Mucosa of descending colon (tissue), 3 donors: Measurements from ENCODE around the gene CNOT4. TPM values are rescaled to one million over a fixed set of nuclear protein-coding genes. Genes with fewer than 3 reads are reported as not detected.

Experiments used
- ATAC-seq: fragments of 200-7000 bp; cut with Tn5 transposase; one replicate; pipeline ENCODE4 v1.9.1; 2020; ENCODE audit warnings: mild to moderate bottlenecking, moderate library complexity
- DNase-seq, 3 donors: peaks; one replicate each; pipeline ENCODE4 v3.0.0-alpha.2; 2020
- H3K36me3 ChIP-seq: fragments of 200-600 bp; one replicate; pipeline ENCODE4 v1.8.0; 2021; ENCODE audit warnings: low read depth, mild to moderate bottlenecking
- H3K4me1 ChIP-seq: fragments of 200-600 bp; one replicate; pipeline ENCODE4 v1.8.0; 2021; ENCODE audit warnings: low read depth, mild to moderate bottlenecking
- H3K4me3 ChIP-seq: fragments of 200-600 bp; one replicate; pipeline ENCODE4 v1.8.0; 2021; ENCODE audit warnings: mild to moderate bottlenecking
- H3K9me3 ChIP-seq: fragments of 200-600 bp; one replicate; pipeline ENCODE4 v1.8.0; 2021; ENCODE audit warnings: mild to moderate bottlenecking
- intact Hi-C, 2 donors: fragments of 100-400 bp; cut with DNase I in 1 of 2; cut with micrococcal nuclease in 1 of 2; formaldehyde crosslinking; loops; one replicate each; pipeline versions ENCODE4 v1.11.0 to v1.11.1; 2022; cut with DNase I, micrococcal nuclease
- long read RNA-seq, 2 donors: library from polyadenylated mRNA; unstranded; transcript quantifications; one replicate each; pipeline ENCODE4 v2.0.0, GENCODE V29; 2019 to 2021
- total RNA-seq, 3 donors: library from RNA; stranded (reverse); fragmentation: NEBNext Ultra II Directional in 2 of 3; extraction: Animal tissue kit (Norgen Biotek cat#: 25700) in 2 of 3; gene quantifications; one replicate each; pipeline versions ENCODE4 v1.2.1 to v1.2.4, GENCODE V29; 2021 to 2023
- TF ChIP-seq, protein P1 (sequence below): fragments of 200-600 bp; IDR thresholded peaks from one replicate; pipeline ENCODE4 v1.8.0; 2022; ENCODE audit warnings: antibody characterized with exemption, mild to moderate bottlenecking
- donor health status: DM: no; HTN: no; CAD: no; lungs with moderate emphysema.
- donor health status: DM: no; HTN: no; CAD: no.
- donor health status: DM: no; HTN: yes; CAD: no.

CNOT4 gene, protein sequence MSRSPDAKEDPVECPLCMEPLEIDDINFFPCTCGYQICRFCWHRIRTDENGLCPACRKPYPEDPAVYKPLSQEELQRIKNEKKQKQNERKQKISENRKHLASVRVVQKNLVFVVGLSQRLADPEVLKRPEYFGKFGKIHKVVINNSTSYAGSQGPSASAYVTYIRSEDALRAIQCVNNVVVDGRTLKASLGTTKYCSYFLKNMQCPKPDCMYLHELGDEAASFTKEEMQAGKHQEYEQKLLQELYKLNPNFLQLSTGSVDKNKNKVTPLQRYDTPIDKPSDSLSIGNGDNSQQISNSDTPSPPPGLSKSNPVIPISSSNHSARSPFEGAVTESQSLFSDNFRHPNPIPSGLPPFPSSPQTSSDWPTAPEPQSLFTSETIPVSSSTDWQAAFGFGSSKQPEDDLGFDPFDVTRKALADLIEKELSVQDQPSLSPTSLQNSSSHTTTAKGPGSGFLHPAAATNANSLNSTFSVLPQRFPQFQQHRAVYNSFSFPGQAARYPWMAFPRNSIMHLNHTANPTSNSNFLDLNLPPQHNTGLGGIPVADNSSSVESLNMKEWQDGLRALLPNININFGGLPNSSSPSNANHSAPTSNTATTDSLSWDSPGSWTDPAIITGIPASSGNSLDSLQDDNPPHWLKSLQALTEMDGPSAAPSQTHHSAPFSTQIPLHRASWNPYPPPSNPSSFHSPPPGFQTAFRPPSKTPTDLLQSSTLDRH
- 10 to 100 TPM; 18.3 to 37.2 (median 22.1) TPM for total RNA-seq
- long read RNA-seq, donor 1, full-length matches to known transcripts = 4 of 10 reads
- long read RNA-seq, donor 1, partial matches to known transcripts = 6 of 10 reads
- long read RNA-seq, donor 1, other reads (novel, unspliced or antisense) = 0 of 10 reads
- long read RNA-seq, donor 2, partial matches to known transcripts = 5 of 7 reads
- long read RNA-seq, donor 2, other reads (novel, unspliced or antisense) = 2 of 7 reads

DNA sequence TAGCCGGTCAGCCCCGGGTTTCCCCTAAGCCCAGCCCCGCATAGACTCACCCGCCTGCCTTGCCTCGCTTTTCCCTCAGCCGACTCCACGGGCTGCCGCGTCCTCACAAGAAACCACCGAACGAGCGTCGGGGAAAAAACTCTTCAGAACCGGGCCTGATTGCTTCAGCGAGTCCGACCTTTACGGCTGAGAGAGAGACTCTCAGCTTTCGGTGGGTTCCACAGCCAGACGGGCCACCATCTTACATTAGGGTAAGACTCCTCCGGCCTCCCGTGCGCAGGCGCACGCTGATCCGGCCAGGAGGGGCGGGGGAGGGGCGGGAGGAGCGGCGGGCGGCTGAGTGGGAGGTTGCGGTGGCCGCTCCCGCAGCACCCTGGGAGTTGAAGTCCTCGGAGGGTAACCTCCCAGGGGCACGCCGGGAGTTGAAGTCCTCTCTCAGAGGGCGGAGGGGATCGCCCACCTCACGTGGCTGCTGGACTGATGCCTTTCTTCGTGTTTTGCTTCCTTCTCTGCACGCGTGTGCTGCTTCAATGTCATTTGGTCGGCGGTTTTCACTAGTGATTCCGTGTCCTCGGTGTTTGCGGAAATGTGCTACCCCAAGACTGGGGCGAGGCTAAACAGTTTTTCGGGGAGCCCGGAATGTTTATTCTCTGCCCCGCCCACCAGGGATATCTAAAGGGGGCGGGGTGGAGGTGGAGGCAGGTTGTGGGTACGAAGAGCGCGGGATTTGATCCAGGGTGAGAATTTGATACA is at the start of gene CNOT4:
Gene CNOT4 (minus strand): TSS at position 264 of the 753 bp plus-strand sequence. CDS start 71,771 bp downstream, outside the sequence.
- ATAC-seq (peak; percentile 97), DNase-seq (peak; percentile 96 to 98 (median 98))
- no peaks in the 10 kb centered on the region for H3K36me3 ChIP-seq
- peak within 1 kb of the TSS; percentile 69 for H3K4me3 ChIP-seq
- H3K9me3 ChIP-seq = no peaks in the 10 kb centered on the region
- peaks cover 10% of the 10 kb centered on the region for H3K4me1 ChIP-seq
- TF ChIP-seq, protein P1, sequence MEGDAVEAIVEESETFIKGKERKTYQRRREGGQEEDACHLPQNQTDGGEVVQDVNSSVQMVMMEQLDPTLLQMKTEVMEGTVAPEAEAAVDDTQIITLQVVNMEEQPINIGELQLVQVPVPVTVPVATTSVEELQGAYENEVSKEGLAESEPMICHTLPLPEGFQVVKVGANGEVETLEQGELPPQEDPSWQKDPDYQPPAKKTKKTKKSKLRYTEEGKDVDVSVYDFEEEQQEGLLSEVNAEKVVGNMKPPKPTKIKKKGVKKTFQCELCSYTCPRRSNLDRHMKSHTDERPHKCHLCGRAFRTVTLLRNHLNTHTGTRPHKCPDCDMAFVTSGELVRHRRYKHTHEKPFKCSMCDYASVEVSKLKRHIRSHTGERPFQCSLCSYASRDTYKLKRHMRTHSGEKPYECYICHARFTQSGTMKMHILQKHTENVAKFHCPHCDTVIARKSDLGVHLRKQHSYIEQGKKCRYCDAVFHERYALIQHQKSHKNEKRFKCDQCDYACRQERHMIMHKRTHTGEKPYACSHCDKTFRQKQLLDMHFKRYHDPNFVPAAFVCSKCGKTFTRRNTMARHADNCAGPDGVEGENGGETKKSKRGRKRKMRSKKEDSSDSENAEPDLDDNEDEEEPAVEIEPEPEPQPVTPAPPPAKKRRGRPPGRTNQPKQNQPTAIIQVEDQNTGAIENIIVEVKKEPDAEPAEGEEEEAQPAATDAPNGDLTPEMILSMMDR = no peak
- intact Hi-C loops = loop anchor here in 1 of 2 donors (5.0 kb wide), 1 partner anchor 47 kb away; the partner anchor contains the start of gene NUP205

DNA sequence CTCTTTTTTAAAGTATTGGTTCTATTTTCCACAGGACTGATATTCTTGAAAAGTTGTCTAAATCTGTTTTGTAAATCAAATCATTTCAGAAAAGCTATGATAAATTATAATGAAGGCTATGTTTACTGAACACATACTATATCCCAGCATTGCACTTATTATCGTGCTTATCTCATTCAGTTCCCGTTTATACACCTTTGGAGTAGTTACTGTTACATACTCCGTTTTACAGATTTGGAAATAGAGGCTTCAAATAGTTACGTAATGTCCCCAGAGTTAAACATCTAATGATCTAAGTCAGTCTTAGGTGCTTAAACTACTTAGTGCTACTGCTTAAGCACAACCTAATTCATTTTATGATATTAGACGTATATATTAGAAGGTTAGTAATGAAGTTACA is 49.0 kb upstream of the CNOT4 start:
- Histone ChIP-seq H3K9me3 (no peaks in the 10 kb centered on the region), H3K4me1 (peaks cover 5% of the 10 kb centered on the region), H3K36me3 (no peaks in the 10 kb centered on the region), H3K4me3 (no peak overlapping the region)
- TF ChIP-seq, protein P1 = no peak
- intact Hi-C loops = loop anchor here (5.0 kb wide), 2 partner anchors 47 to 277 kb away; partner anchors contain the start of gene CNOT4 (in 1 of the 2)
- ATAC-seq (no peak), DNase-seq (no peak)

DNA sequence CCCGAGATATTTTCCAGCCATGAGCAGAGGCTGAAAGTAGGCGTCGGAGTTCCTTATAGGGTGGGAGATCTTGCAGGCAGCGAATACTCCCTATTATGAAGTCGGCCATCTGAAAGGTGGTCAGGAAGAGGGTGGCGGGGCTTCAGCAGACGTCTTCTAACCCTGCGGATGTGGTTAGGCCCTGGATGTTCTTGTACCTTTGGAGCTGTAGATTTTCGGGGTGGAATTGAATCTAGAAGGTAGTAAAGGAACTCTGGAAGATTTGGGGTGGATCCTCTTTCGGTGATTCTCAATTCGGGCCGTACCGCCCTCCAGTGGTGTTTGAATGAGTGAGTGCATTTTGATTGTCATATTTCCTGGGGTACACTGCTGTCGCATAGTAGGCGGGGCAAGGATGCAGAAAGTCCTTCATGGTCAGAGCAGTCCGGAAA is 48.5 kb upstream of the CNOT4 start:
- H3K9me3 ChIP-seq = no peaks in the 10 kb centered on the region
- TF ChIP-seq, protein P1 = no peak
- H3K4me3 ChIP-seq = peak overlapping the region; percentile 56
- intact Hi-C loops = loop anchor here (5.0 kb wide), 2 partner anchors 46 to 276 kb away; partner anchors contain the start of gene CNOT4 (in 1 of the 2)
- DNase-seq (peak in 2 of 3 donors; percentile 59 to 73), ATAC-seq (peak; percentile 79)
- H3K36me3 ChIP-seq = no peaks in the 10 kb centered on the region
- peaks cover 5% of the 10 kb centered on the region for H3K4me1 ChIP-seq

DNA sequence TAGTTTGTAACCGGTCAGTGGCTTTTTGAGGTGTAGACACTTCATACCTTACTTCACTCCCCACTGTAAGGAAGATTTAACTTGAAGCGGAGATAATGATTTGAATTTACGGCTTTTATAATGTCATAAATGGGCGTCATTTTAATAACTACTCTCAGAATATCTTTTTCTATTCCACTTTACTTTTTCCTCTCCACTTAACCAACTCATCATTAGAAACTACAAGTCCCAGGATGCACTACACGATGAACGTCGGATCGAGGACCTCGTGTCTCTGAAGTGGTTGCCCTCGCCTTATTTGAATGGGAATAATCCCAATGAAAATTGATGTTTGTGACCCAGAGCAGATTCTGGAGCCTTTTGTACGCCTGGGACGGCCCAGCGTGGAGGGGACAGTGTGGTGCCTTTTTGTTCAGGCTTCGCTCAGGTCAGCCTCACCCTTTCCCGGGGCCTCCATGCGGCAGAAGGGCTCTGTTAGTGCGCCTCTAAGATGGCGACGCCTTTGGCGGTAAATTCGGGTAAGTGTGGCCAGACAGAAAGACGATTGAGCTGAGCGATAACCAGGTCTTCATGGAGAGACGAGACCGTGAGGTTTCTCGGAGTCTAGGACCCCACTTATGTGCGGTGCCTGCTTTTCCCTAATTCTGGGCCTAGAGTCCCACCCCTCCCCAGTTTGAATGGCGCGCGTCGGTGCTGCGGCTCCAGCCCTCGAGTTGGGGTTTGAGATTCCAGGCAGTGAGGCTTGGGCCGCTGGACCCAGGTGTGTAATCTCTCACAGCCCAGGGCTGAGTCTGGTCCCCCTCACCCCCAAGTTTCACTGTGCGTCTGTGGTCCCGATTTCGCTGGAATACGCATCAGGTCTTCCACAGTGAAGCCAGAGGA is 47.8 kb upstream of the CNOT4 start, which contains the start of gene NUP205:
Gene NUP205 (plus strand): TSS at position 463 of the 882 bp plus-strand sequence. CDS start 28 bp downstream, at position 491.
- TF ChIP-seq, protein P1 = no peak
- H3K4me1 ChIP-seq = peaks cover 5% of the 10 kb centered on the region
- no peaks in the 10 kb centered on the region for H3K9me3 ChIP-seq
- intact Hi-C loops = loop anchor here (5.0 kb wide), 2 partner anchors 45 to 275 kb away; partner anchors contain the start of gene CNOT4 (in 1 of the 2)
- H3K4me3 ChIP-seq = peak within 1 kb of the TSS; percentile 56
- H3K36me3 ChIP-seq = no peaks in the 10 kb centered on the region
- DNase-seq = peak; percentile 78 to 85 (median 81)
- ATAC-seq = peak; percentile 93
